ENCODE measurements around the gene ASB13.

DNA sequence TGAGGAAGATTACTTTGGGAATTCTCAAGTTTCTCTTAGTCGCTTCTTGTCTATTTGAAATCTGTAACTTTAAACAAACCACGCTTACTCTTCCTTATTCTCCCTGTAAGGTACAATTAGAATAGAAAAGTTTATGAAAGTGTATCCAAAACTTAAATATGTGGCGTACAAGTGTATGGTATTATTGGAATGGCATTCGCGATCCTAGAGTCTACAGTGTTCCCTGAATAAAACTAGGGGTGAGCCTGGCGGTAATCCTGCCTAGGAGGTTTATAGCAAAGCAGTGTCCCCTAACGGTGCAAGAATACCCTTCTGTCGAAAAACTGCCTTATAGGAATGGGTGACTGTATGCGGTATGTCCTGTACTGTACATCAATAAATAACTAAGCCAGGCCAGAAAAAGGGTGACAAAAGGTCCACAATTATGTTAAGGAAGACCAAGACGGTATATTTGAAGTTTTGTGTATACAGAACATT is 19.4 kb upstream of the ASB13 start:
- TF ChIP-seq POLR2A (IDR thresholded peaks at IDR 0.05; ENCODE audit: low read depth, low read length) = no peak
- TF ChIP-seq TAF1 (IDR thresholded peaks at IDR 0.05; ENCODE audit: borderline replicate concordance, low read depth, low read length) = no peak
- no peak for TF ChIP-seq POLR2AphosphoS5 (IDR thresholded peaks at IDR 0.05; ENCODE audit: low read depth, low read length)

All from GM12892 (cell line).